Superior temporal gyrus (tissue), 1 donor: ENCODE data around the gene ZNF230.

Source experiments
- DNase-seq: peaks from one replicate; pipeline ENCODE4 v3.0.0-alpha.2; 2016; ENCODE audit errors: extremely low spot score

Gene ZNF230

DNA sequence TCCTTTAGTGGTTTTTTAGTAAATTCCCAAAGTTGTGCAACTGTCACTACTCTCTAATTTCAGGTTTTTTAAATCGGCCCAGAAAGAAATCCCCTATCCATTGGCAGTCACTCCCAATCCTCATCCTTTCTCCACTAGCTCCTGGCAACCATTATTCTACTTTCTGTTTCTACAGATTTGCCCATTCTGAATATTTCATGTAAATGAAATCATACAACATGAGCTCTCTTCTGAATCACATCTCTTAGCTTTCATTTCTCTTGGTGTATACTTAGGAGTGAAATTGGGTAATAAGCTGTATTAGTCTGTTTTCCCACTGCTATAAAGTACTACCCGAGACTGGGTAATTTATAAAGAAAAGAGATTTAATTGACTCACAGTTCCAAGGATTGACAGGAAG lies 39.4 kb downstream of the ZNF230 start:
- DNase-seq = no peak

DNA sequence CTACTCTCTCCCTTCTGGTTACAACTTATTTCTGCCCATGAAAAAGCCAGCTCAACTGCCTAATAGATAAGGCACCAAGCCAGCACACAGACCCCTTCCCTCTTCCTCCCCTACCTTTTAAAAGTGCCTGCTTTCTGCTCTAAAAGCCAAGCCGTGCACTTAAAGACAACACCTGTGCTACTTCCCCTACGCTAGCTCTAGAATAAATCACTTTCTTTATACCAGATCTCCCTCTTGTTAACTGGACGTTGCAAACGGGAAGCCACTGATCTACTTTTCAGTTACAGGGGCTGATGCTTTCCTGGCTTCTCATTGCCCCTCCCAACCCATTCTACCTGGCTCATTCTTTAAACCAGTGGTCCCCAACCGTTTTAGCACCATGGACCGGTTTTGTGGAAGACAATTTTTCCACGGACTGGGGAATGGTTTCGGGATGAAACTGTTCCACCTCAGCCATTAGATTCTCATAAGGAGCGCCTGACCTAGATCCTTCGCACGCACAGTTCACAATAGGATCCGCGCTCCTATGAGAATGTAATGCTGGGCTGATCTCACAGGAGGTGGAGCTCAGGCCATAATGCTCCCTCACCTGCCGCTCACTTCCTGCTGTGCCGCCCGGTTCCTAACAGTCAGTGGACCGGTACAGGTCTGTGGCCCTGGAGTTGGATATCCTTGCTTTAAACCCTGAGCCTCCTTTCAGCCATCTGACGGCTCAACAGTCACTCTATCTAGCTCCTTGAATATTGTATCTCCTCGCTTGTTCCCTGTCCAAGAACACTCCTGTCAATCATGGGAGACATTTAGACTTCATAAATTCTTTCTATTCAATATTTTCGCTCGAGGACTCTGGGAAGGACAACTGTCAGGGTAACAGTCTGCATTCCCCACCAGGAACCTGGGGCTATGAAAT lies 48.2 kb downstream of the ZNF230 start:
- no peak for DNase-seq

DNA sequence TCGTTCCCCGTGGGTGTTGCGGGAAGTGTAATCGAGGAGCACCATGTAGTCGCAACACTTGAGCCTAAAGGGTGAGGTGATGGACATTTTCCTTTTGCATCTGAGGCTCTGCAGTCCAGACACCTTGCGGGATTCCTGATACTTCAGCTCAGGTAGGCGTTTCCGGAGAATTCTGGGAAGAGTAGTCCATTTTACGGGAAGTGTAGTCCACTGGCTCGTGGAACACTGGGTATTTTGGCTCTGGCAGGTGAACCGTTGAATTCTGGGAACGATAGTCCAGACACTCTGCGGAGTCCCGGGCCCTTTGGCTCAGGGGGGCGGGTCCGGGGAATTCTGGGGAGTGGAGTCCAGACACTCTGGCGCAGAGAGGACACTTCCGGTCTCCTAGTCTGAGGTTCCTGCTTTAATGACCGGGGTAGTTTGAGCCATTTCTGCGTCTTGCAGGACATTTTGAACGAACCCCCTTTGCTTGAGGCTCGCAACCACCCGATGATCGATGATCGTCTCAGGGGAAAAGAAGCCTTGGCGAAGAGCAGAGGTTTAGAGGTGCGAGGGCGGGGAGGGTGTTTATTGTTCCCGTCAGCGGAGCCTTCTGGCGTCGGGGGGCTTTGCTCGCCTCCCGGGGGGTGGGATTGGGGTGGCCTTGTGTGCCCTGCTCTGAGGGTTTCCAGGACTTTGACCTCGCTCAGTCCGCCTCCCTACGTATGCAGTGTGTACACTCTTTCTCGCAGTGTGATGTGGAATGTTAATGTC lies 49.1 kb downstream of the ZNF230 start, which contains the start of gene ZNF223:
ZNF223 (plus strand) TSS at position 387 of the 753 bp plus-strand sequence. CDS start 3,141 bp downstream, outside the sequence.
- peak; percentile 100 for DNase-seq

DNA sequence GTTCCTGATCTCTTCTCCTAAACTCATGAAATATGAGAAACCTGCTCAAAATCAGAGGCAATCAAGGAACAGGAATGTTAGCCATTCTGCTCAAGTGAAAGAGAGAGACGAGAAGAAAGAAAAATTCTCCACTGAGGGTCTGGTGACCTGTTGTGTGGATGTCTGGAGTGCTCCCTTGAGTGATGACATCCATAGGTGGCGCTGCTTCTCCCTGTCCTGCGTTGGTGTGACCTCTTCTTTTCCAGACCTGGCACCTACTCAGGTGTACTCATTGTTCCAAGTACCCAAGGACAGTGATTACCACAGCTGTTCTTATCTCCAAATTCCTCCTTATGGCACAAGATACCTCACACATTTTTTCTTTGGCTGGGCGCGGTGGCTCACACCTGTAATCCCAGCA lies 53.1 kb downstream of the ZNF230 start:
- no peak for DNase-seq

DNA sequence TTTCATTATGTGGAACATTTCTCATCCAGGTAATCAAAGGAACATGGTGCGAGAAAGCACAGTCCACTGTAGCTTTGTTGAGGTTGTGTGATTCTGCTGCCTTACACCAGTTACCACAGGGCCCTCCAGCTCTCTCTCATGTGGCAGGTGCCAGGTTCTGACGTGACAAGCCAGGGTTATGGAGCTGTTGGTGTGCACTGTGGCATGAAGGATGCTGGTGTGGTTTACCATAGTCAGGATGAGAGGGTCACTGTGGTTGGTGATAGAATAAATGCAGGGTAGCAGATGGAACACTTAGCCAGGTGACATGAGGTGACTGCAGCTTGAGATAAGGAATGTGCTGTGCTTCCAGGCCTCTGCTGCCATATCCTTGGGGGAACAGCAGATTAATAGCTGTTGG lies 56.5 kb downstream of the ZNF230 start:
- no peak for DNase-seq

DNA sequence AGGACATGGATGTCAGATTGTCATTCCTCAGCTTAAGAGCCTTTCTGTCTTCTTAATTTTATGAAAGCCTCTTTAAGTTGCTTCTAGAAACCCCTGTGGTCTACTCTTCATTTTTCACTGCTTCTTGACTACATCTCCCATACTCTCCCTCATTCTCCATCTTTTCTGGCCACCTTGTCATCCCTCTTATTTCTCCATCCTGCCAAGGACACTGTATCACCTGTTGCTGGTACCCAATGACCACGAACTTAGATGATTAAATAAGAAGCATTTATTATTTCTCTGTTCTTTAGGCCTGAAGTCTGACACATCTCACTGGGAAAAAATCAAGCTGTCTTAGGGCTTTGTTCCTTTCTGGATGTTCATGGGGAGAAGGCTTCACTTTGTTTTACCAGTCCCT lies 58.3 kb downstream of the ZNF230 start:
- no peak for DNase-seq
